HG02798 (cell line): ENCODE data around the gene ZNF521.

Source experiments
- ATAC-seq: cut with Tn5 transposase; IDR thresholded peaks from one replicate; pipeline ENCODE4 v1.9.1; 2021; ENCODE audit warnings: mild to moderate bottlenecking; ENCODE audit not compliant: unreplicated experiment, poor library complexity

ZNF521 gene

DNA sequence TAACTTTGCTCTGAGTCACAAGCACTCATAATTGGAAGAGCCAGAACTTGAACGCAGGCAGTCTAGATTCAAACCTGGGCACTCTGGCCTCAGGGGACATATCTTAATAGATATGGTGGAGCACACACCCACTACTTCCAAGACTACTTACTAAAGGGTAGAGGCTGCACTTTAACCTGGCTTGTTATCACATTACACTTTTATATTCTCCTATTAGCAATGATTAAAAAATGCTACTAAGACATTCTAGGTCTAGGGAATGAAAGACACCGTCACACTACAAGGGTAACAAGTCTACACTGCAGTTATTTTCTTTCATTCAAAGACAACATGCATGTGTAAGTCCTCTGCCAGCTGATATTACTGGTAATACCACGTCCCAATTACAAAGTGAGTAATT lies 258.8 kb downstream of the ZNF521 start:
- no peak for ATAC-seq

- no peak for ATAC-seq
Measured at GRCh38 chr18:25089470-25089869, 262.5 kb downstream of the ZNF521 start.

- ATAC-seq, result no peak
Measured at GRCh38 chr18:25086876-25087275, 265.1 kb downstream of the ZNF521 start.

DNA sequence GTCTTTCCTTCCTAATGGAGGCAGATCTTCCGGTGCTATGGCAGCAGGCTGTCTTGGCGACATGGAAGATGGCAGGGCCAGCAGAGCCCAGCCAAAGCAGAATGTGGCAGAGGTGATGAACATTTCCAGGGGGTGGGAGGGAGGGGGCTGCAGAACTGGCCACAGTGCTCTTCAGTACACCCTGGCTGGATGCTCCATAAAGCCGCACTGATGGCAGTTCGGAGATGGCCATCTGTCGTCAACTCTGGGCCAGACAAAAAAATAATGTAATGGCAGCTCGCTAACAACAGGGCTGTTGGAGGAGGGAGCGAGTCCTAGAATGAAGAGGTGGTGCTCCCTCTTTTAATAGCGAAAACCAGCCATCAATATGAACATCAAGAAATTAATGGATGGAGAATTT lies 271.0 kb downstream of the ZNF521 start:
- ATAC-seq, result no peak

DNA sequence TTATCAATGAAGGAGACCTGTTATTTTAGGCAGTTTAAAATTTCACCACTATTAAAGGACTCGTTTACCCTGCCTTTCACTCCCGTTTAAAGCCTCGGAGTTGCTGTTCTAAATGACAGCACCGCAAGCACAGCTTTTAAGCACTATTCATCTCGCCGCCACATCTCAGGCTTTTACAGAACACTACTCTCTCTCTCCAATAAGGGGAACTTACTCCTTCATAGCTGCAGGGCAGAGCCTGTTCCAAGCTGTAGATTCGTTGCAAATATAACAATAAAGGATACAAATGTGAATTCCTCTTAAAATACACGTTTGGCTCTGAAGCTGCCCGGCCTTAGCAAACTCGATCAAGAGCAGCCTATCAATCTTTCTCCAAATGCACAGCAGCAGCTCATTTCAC lies 271.8 kb downstream of the ZNF521 start:
- no peak for ATAC-seq

DNA sequence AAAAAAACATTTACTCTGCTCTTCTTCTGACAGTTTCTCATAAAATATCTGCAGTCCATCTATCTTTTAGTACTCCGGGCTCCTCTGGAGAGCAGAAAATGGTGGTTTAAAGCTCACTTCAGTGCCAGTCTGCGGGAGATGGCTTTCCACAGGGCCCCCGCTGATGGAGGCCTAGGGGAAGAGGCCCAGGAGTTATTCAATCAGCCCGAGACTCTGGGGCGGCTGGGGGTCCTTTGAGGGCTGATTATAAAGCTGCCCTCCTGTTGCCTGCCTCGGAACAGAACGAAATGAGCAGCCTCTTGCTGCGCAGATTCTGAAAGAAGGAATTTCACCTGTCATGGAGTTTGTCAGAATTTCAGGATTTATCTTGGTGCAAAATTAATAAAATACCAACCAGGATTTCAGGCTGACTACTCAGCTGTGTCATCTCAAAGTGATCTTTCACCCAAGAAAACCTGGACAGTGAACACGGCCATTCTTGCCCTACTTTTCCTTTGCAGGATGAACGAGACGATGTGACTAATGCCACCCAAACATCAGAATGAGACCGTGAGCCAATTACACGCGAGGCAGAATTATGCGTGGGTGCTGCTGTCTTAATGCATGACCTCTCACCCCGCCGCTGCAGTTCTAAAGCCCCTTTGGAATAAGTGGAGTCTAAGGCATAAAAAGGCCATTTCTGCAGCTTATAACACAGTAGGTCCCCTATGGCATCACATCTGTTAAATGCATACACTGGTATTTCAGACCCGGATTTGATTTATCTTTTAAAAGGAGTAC lies 273.8 kb downstream of the ZNF521 start:
- ATAC-seq, result no peak

GRCh38 chr18:25077038-25077943 lies 274.7 kb downstream of the ZNF521 start:
- no peak for ATAC-seq

DNA sequence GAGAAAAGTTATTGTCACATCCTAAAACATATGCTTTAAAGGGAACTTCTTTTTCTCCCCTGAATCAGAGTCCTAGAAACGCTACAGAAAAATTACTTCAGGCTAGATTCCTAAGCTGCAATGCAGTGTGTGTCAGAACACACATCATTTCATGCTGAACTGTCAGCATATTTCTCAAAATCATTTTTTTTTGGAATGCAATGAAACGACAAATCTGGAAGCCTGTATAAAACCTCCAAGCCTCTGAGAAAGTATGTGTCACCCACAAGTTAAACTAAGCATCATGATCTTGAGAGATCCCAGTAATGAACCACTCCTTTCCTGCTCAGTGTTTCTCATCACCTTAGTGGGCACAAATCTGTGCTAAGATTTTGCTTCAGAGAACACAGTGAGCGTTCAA lies 276.2 kb downstream of the ZNF521 start:
- no peak for ATAC-seq

GRCh38 chr18:25075331-25075730 lies 276.6 kb downstream of the ZNF521 start:
- no peak for ATAC-seq

GRCh38 chr18:25074925-25075324 lies 277.0 kb downstream of the ZNF521 start:
- ATAC-seq, result no peak

DNA sequence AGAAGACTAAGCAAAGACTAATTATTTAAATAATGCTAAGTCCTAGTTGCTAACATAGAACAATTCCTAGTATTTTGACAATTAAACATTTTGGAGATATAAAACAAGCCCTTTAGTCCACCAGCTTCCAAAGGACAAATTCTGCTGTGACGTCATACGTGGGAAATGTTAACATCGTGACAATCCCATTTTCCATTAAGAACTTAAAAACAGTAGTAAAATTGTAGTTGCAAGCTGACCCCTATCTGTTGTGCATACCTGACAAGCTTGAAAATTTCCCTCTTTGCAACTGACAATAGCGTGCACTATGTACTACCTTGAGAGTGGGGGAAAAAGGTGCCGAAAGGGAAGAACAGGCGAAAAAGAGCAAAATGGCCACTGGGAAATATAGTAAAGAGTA lies 279.8 kb downstream of the ZNF521 start:
- no peak for ATAC-seq

- ATAC-seq, result no peak
Measured at GRCh38 chr18:25067275-25068025, 284.5 kb downstream of the ZNF521 start.

DNA sequence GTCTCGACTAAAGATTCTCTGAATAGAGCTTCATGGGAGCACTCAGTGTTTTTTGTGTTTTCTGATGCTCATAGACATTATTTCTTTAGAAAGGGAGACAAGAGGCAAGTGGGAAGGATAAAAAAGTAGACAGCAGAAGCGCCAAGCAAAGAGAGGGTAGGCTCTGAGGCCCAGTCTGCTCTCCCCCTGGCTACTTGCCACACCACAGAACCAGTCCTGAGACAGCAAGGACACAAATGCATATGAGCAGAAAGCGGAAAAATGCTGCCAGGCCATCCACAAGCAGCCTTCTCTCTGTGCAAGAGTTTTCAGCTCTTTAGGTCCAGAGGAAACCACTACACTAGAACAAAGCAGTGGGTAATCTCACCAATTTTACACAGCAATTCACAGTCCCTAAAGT lies 285.4 kb downstream of the ZNF521 start:
- ATAC-seq, result no peak

DNA sequence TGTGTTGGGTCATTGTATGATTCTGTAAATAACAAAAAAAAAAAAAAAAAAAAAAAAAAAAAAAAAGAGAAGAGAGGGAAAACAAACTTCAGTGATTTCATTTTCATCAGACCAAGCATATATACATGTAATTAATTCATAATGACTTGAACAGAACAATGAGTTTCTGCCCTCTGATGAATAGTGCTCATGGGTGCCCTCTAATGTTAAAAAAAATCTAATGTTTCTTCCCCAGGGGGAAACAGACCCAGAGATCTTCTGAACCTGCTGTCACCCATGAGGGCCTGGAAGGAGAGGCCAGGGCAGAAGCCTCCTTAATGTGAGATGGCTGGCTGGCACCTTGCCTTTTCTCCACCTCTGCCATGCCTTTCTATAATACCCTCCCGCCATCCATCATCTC lies 289.2 kb downstream of the ZNF521 start:
- no peak for ATAC-seq

DNA sequence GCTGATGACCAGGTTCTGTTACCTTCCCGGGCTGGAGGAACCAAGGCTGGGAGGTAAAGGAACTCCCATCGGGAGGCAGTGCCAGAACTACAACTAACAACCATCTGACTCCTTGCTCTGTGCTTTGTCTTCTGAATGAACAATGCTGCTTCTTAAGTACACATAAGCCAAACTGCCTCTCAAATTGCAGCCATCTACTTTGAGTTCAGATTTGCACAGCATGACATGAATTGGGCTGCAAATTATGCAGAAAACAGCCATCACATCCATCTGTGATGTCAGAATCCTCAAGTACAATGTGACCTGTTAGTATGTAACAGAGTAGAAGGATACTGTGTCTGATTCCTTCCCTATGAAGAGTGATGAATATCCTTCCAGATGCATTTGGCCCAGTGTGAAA lies 290.6 kb downstream of the ZNF521 start:
- no peak for ATAC-seq

DNA sequence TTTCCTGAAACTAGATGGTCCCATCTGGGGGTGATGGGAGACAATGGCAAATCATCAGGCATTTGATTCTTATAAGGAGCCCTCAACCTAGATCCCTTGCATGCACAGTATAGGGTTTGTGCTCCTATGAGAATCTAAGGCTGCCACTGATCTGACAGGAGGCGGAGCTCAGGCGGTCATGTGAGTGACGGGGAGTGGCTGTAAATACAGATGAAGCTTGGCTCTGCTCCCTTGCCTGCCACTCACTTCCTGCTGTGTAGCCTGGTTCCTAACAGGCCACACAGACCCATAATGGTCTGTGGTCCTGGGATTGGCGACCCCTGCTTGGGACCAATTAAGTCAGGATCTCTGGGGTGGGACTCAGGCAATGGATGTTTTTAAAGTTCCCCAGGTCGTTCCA lies 293.4 kb downstream of the ZNF521 start:
- no peak for ATAC-seq

DNA sequence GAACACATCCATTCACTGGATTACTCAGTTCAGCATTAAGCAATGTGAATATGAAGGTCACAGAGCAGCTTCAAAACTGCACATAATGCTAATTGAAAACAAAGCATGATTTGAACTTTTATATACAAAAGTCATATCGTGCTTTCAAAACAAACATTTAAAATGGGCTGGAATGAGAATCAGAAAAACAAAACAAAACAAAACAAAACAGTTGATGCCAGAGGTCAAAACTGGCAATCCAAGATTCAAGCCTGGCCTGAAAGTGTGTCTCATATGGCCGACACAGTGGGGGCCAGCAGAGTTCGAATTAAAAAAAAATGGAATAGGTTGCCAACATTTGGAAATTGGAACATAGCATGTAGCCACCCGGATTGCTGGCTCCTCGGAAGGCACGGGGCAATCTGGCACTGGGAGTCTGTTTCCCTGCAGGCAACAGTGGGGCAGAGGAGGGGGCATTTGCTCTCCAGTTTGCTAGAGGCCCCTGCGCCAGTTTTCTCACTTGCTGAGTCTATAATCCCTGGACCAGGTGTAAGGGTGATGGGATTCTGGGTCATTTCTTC lies 294.4 kb downstream of the ZNF521 start:
- no peak for ATAC-seq

DNA sequence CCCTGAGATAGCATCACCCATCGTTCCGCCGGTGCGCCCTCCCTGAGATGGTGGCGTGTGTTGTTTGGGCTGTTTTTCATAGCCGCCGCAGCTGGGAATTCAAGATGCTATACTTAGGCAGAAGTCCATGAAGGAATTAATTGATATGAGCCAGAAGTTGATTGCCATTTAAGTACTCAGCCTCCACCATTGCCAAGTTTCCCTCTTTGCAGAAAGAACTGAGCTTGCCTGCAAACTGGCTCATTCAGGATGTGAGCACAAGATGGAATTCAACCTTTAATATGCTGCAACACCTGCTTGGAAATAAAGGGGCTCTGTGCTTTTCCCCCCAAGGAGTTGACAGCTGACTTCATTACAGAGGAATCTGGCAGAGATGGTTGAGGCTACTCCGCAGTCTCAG lies 295.5 kb downstream of the ZNF521 start:
- ATAC-seq, result no peak

- ATAC-seq, result no peak
Measured at GRCh38 chr18:25055076-25055475, 296.9 kb downstream of the ZNF521 start.

DNA sequence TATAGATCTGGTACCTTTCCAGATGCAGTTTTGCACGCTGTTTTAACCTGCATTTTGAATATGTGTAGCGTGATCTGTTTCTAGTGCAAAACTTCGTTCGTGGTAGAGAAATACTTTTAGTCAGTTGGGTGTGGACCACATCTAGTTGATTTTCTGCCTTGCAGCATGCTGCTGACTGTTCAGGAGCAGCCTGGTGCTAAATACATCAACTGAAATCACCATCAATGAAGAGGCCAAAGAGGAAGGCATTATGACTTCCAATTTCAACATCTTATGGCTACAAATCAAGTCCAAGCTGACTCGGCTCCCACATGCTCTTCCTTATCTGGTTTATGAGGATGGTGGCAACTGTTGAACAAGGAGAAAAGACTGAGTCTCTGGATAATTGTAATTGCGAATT lies 298.5 kb downstream of the ZNF521 start:
- no peak for ATAC-seq

DNA sequence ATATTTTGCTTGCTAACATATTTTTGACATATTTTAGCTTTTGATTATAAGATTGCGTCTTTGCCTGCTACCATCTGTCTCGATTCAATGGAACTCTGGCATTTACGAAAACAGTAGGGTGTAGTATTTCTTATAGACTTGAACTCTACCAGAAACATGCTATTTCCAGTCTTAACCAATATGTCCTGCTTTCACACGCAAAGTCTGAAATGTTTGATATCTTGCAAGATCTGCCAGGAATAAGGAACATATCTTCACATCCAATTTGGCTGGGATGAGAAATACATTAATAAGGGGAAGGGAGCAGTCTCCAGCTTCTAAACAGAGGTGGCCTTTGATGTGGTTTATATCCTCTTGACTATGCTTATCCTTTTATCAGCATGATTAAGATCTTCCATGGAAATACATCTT lies 299.4 kb downstream of the ZNF521 start:
- ATAC-seq, result no peak
